HuH-7 (cell line): ENCODE data around the gene DGKK.

Experiments
- DNase-seq: peaks from one replicate; pipeline ENCODE4 v3.0.0; 2011; ENCODE audit warnings: low spot score

The DGKK gene, protein sequence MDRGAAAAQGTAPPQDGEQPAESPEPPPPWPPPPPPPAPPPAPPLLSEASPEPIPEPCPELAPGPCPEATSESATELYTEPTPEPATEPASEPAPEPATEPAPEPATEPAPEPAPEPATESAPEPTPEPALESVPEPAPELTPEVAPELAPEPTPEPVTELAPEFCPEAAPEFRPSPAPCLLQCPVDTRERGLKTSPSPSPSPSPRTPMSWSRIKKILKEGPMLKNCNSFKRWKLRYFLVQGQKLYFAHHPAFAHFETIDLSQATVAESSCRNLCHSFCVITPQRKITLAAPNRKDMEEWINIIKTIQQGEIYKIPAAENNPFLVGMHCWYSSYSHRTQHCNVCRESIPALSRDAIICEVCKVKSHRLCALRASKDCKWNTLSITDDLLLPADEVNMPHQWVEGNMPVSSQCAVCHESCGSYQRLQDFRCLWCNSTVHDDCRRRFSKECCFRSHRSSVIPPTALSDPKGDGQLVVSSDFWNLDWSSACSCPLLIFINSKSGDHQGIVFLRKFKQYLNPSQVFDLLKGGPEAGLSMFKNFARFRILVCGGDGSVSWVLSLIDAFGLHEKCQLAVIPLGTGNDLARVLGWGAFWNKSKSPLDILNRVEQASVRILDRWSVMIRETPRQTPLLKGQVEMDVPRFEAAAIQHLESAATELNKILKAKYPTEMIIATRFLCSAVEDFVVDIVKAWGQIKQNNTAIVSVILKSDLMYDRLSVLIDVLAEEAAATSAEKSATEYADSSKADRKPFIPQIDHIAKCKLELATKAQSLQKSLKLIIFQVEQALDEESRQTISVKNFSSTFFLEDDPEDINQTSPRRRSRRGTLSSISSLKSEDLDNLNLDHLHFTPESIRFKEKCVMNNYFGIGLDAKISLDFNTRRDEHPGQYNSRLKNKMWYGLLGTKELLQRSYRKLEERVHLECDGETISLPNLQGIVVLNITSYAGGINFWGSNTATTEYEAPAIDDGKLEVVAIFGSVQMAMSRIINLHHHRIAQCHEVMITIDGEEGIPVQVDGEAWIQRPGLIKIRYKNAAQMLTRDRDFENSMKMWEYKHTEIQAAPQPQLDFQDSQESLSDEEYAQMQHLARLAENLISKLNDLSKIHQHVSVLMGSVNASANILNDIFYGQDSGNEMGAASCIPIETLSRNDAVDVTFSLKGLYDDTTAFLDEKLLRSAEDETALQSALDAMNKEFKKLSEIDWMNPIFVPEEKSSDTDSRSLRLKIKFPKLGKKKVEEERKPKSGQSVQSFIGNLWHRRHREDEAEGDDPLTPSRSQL

GRCh38 chrX:50470103-50471031 is at the start of gene DGKK:
DGKK (minus strand) TSS chrX:50470825; CDS start chrX:50470678, 147 bp downstream.
- DNase-seq, result no peak

- DNase-seq, result no peak
Observed at GRCh38 chrX:50514811-50515210, 44.2 kb upstream of the DGKK start.

- DNase-seq, result no peak
Observed at GRCh38 chrX:50497114-50497513, 26.5 kb upstream of the DGKK start.

- DNase-seq, result no peak
Observed at GRCh38 chrX:50495616-50496015, 25.0 kb upstream of the DGKK start.

GRCh38 chrX:50492720-50493119 is 22.1 kb upstream of the DGKK start:
- no peak for DNase-seq

- DNase-seq, result no peak
Observed at GRCh38 chrX:50484662-50485061, 14.0 kb upstream of the DGKK start.

GRCh38 chrX:50483283-50483682 is 12.7 kb upstream of the DGKK start:
- DNase-seq, result no peak

DNA sequence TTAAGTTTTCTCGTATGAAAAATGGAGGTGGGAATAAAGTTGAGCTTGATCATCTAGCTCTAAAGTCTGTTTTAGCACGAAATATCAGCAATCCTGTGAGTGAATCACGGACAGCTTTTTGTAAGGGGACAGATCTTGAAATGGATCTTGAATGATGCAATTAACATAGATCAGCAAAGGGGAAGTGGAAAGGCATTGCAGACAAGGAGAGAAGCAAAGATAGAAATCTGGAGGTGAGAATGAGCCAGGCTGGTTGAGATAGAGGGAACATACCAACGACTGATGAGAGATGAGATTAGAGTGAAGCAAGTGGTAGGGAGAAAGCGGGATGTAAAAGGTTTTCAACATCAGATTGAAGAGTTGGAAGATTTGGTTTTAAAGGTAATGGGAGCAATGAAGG is 4.6 kb upstream of the DGKK start:
- no peak for DNase-seq

DNA sequence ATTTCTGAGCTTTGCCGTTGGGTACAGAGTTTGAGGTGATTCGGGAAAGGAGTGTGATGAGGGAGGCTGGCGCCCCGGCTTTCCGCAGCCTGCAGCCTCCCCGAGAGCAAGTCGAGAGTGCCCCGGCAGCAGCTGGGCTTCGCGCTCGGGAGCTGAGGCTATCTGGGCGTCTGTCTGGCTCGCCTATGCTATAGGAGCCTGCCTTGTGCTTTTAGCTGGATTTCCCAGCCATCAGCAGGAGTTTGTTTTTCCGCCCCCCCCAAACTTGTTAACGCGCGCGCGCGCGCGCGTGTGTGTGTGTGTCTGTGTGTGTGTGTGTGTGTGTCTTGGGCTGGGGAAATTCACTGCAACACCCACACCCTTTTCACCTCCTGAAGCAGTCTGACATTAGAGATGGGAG is 765 bp upstream of the DGKK start:
- DNase-seq, result no peak

DNA sequence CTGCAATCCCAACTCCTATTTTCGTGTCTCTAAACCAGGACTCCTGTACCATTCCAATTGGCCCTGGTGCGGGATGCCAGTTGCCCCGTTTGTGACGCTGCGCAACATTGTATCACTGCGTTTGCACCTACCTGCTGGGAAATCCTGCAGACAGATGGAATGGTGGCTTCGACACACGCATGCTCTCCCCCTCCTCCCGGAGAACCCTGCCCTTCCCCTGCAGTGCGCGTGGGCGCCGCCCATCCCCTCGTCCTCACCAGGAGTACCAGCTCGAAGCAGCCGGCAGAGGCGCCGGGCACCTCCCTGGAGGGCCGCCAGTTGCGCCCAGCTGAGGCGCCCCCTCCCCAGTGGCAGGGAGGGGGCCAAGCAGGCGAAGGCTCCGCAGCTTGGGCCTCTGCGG is 1.4 kb downstream of the DGKK start:
- DNase-seq, result no peak

DNA sequence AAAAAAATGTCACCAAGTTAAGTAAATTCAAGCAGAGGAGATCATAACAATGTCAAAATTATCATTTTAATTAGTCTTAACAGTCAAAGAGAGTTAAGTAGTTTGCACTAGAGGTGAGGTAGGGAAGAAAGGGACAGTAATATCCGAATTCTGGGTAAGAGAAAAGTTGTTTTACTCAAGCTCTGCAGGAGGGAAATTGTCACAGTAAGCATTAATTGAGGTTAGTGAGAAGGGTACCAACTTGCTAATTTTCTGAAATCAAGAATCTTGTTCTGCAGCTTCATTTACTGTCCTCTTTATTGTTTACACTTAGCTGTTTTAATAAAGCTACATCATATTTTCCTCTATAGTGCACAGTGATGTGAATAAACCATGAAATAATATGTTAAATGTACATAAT is 11.0 kb downstream of the DGKK start:
- no peak for DNase-seq

DNA sequence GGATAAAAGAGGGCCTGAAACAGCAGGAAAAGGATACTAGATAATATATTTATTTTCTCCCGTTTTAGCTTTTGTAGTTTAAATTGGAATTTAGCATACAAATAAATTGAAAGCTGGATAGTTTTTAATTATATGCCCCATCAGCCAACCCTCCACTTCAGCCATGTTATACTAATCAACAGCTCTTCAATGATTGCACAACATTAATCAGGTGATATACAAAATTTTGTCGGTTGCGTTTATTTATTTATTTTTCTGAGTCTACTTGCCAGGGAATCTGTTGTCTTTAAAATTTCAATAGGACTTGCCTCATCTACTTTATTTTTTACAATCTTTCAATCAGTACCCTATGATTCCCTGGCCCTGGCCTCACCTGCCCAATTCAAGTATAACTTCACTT is 12.1 kb downstream of the DGKK start:
- DNase-seq, result no peak

DNA sequence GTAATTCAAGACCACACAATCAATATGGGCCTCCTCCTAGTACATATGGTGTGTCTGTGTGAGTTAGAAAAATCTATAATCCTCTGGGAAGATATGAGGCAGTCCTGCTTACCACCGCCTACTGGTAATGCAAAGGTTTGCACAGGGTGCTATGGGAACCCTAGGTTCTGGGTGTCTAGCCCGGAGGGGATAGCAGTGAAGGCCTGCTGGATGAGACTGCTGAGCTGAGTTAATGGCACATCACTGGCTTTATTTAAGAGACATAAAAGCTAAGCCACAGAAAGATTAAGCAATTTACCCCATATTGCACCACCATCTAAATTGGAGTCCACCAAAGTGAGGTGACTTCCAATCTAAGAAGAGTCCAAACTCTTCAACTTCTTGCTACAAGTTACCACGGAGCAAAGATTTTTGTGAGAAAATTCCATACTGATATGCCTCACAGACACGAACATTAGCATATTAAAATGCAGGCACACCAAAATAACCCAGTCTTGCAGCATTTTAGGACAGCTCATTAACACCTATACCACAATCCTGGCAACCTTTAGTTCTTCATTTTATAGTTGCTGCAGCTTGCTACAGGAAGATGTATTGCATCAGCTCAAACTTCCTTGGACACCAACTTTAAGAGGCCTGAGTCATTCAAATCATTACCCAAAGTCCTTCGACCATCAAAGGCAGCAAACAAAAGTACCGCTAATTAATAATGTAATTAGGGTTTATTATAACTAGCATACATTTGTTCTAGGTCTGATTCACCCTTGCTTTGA is 13.7 kb downstream of the DGKK start:
- DNase-seq, result no peak

DNA sequence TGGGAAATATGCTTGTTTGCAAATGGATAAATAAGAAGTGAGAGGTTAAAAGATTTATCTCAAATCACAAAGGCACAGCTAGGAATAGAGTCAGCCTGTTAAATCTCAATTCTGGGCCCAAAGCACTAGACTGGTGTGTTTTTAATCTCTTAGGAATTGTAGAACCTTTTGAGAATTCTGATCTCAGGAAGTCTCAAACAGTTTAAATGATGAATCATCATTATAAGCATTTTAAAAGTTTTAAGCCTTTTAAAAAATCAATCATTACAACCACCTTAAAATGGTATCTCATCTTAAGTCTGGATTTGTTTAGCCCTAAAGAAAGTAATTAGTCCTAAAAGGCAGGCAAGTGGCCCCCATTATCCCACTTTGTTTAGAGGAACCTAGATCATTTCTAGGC is 17.8 kb downstream of the DGKK start:
- no peak for DNase-seq

GRCh38 chrX:50450324-50450723 is 20.3 kb downstream of the DGKK start:
- no peak for DNase-seq

- DNase-seq, result peak; percentile 30
Observed at GRCh38 chrX:50448565-50448964, 22.1 kb downstream of the DGKK start.

DNA sequence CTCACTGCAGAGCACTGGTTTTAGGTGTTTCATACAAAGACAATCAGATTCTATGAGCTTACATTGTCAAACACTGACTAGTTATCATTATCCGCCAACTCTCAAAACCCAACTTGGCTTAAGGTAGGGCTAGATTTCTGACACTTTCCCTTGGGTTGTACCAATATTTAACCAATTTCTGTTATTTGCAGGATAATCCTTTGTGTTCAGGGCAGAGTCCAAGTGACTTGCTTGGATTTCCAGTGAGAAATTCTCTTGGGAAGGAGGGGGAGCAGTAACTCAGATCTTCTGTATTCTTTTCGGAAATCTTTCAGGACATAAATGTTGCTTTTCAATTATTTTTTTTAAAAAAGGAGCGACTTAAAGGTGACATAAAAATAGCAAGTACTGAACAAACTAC is 23.1 kb downstream of the DGKK start:
- DNase-seq, result no peak

DNA sequence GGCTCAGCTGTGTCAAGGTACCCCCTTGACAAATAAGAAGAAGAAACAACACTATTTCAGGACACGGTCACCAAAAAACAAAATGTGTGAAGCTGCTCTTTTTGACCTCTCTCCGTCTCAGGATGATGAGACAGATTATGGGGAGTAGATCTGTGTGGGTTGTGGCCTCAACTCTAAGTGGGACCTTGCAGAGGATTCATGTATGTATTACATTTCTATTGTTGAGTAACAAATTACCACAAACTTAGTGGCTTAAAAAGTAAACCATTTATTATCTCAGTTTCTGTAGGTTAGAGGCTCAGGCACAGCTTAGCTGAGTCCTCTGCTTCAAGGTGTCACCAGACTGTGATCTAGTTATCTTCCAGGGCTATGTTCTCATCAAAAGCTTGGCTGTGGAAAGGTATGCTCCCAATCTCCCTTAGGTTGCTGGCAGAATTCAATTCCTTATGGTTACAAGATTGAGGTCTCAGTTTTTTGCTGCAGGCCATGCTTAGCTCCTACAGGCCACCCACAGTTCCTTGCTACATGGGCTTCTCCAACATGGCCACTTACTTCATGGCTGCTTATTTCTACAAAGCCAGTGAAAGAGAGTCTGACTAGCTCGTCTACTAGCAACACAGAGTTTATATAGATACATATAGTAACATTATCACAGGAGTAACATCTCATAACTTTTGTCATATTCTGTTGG is 28.1 kb downstream of the DGKK start:
- no peak for DNase-seq

- no peak for DNase-seq
Observed at GRCh38 chrX:50436797-50437196, 33.8 kb downstream of the DGKK start.

DNA sequence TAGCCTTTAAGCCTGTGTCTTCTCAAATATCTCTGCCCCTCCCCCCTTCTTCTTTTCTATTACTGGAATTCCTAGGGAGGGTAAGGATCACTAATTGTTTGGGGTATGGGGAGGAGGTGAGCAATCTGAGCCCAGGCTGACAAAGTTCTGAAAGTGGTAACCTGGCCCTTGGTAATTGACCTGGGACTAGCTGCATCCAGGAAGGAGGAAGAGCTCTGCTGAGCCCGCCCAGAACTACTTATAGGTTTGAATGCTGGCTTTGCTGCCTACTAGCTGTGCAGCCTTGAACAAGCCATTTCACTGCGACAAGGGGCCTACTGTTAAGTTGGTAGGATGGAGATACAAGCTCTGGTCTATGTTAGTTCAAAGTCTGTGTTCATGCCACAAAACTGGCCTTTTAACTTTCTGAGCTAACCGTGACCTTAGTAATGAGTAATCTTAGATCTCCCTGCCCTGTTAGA is 37.8 kb downstream of the DGKK start:
- DNase-seq, result peak; percentile 17
